OCI-LY3 (cell line): ENCODE results near the gene HIVEP3.

ENCODE experiments used
- H2AFZ ChIP-seq: fragments of 200-600, 300-600 bp; shearing (Covaris generic); 2 replicates; pipeline ENCODE4 v1.6.0; 2014; ENCODE audit warnings: antibody characterized with exemption, low read depth, low read length
- H3K27ac ChIP-seq: fragments of 200-600, 300-600 bp; sonication (generic); 2 replicates; pipeline ENCODE4 v1.5.1; 2014; ENCODE audit warnings: mild to moderate bottlenecking, low read length, moderate library complexity, mixed read lengths
- H3K27me3 ChIP-seq: fragments of 200-600, 300-600 bp; sonication (generic); 2 replicates; pipeline ENCODE4 v1.6.1; 2014; ENCODE audit warnings: low read depth, low read length, mixed read lengths
- H3K36me3 ChIP-seq: fragments of 200-600, 300-600 bp; sonication (generic); replicated peaks from 2 replicates; pipeline ENCODE3; 2014; ENCODE audit warnings: low read depth, low read length, mixed read lengths
- H3K4me1 ChIP-seq: fragments of 300-600, 200-600 bp; sonication (generic); 2 replicates; pipeline ENCODE4 v1.6.1; 2014; ENCODE audit warnings: low read length, mixed read lengths
- H3K4me2 ChIP-seq: fragments of 200-600, 300-600 bp; sonication (generic); 2 replicates; pipeline ENCODE4 v1.6.1; 2014; ENCODE audit warnings: low read length, mixed read lengths
- H3K4me3 ChIP-seq: fragments of 300-600, 200-600 bp; sonication (generic); 2 replicates; pipeline ENCODE4 v1.5.1; 2014; ENCODE audit warnings: antibody characterized with exemption, mild to moderate bottlenecking, low read length, moderate library complexity
- H3K79me2 ChIP-seq: fragments of 300-600, 200-600 bp; shearing (Covaris generic); 2 replicates; pipeline ENCODE4 v1.6.1; 2014; ENCODE audit warnings: mild to moderate bottlenecking, low read length, mixed read lengths
- H3K9ac ChIP-seq: fragments of 300-600, 200-600 bp; shearing (Covaris generic); 2 replicates; pipeline ENCODE4 v1.6.0; 2014; ENCODE audit warnings: mild to moderate bottlenecking, low read length, moderate library complexity
- H3K9me3 ChIP-seq: fragments of 200-600, 300-600 bp; shearing (Covaris generic); 2 replicates; pipeline ENCODE4 v1.6.1; 2014; ENCODE audit warnings: low read length, mixed read lengths; ENCODE audit not compliant: insufficient read depth
- H4K20me1 ChIP-seq: fragments of 200-600, 300-600 bp; sonication (generic); 2 replicates; pipeline ENCODE4 v1.6.1; 2016; ENCODE audit warnings: low read length, mixed read lengths; ENCODE audit not compliant: insufficient read depth
- EZH2phosphoT487 ChIP-seq: fragments of 200-600 bp; shearing (Covaris generic); IDR thresholded peaks from 2 replicates; pipeline ENCODE4 v1.6.1; 2018; ENCODE audit warnings: antibody characterized with exemption, mixed run types, low read depth
- TF ChIP-seq, protein P1 (sequence below): fragments of 200-600, 300-600 bp; sonication (generic); IDR thresholded peaks from 2 replicates; pipeline ENCODE4 v1.5.1; 2014; ENCODE audit warnings: antibody characterized with exemption, low read length, low read depth

The HIVEP3 gene

DNA sequence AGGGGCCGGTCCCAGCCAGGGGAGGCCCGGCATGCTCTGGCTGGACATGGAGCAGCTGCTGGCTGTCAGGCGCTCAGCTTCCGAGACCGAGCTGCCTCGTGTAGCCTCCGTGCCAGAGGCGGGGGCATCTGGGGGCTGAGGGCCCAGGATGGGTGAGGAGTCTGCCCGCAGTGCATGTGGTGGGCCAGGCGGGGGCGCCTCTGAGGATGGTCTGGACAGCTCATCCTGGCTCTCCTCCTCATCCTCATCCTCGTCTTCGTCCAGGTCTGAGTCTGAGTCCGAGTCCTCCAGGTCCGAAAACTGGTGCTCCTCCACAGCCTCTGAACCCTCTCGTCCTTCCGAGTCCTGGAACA lies 405.4 kb downstream of the HIVEP3 start:
- Histone ChIP-seq H3K4me1 (peaks cover 3% of the 10 kb centered on the region; the same call in 1 of the 2 replicates), H3K27ac (no peak overlapping the region), H3K36me3 (peaks cover 48% of the 10 kb centered on the region), H2AFZ (no peak overlapping the region), H4K20me1 (no peaks in the 10 kb centered on the region), H3K79me2 (no peaks in the 10 kb centered on the region), H3K9me3 (no peaks in the 10 kb centered on the region), H3K4me2 (no peak overlapping the region), H3K4me3 (no peak overlapping the region), H3K9ac (no peak overlapping the region), H3K27me3 (no peaks in the 10 kb centered on the region)
- TF ChIP-seq EZH2phosphoT487, result no peak
- TF ChIP-seq, protein P1, sequence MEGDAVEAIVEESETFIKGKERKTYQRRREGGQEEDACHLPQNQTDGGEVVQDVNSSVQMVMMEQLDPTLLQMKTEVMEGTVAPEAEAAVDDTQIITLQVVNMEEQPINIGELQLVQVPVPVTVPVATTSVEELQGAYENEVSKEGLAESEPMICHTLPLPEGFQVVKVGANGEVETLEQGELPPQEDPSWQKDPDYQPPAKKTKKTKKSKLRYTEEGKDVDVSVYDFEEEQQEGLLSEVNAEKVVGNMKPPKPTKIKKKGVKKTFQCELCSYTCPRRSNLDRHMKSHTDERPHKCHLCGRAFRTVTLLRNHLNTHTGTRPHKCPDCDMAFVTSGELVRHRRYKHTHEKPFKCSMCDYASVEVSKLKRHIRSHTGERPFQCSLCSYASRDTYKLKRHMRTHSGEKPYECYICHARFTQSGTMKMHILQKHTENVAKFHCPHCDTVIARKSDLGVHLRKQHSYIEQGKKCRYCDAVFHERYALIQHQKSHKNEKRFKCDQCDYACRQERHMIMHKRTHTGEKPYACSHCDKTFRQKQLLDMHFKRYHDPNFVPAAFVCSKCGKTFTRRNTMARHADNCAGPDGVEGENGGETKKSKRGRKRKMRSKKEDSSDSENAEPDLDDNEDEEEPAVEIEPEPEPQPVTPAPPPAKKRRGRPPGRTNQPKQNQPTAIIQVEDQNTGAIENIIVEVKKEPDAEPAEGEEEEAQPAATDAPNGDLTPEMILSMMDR, result peak; percentile 42

DNA sequence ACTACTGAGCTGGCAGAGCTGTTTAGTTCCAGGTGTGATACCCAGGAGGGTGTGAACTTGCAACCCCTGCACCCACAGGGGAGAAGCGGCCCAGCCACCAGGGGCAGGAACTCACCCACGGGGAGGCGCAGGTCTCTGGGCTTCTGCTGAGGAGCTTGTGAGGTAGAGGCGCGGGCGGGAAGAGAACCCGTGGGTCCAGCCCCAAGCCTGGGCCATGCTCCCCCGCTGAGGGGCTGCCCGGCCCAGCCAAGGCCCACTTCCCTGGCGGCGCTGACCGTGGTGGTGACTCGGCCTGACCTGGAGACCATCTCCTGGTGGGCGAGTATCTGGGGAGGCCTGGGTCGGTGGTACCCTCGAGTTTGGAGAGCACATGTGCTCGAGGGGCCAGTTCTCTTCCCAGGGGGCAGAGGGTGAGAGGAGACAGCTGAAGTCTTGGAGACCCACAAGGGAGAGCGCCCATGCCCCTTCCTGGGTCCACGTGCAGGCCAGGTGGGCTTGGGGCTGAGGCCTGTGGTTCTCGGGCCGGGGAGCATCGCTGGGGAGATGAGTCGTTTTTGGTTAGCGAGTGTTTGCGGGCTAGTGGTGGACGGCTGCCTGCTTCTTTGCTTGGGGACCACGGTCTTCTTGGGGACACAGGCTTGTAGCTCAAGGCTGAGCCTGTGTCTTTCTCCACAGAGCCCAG lies 405.9 kb downstream of the HIVEP3 start:
- no peak overlapping the region for H3K27ac ChIP-seq
- no peak overlapping the region for H3K4me2 ChIP-seq
- H3K27me3 ChIP-seq, result no peaks in the 10 kb centered on the region
- H3K36me3 ChIP-seq, result peaks cover 48% of the 10 kb centered on the region
- H3K79me2 ChIP-seq, result no peaks in the 10 kb centered on the region
- no peaks in the 10 kb centered on the region for H3K9me3 ChIP-seq
- H3K4me1 ChIP-seq, result peaks cover 3% of the 10 kb centered on the region; the same call in 1 of the 2 replicates
- H2AFZ ChIP-seq, result no peak overlapping the region
- TF ChIP-seq, protein P1, result no peak
- no peak for TF ChIP-seq EZH2phosphoT487
- H4K20me1 ChIP-seq, result no peaks in the 10 kb centered on the region
- H3K9ac ChIP-seq, result no peak overlapping the region
- no peak overlapping the region for H3K4me3 ChIP-seq

DNA sequence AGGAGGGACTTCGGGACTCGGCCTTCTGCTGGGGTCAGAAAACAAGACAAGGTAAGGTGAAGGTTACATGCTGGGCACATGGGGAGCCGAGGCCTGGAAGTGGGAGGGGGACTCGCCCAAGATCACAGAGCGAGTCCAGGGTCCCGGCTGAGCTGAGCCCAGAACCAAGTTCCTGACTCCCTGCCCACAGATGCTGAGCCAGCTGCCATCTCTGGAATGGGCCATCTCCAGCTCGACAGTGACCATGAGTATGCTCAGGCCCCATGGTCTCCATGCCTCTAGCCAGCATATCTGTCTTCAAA lies 407.5 kb downstream of the HIVEP3 start:
- H3K27ac ChIP-seq, result no peak overlapping the region
- H3K27me3 ChIP-seq, result no peaks in the 10 kb centered on the region
- no peak overlapping the region for H3K4me2 ChIP-seq
- no peaks in the 10 kb centered on the region for H3K9me3 ChIP-seq
- H3K9ac ChIP-seq, result no peak overlapping the region
- no peaks in the 10 kb centered on the region for H4K20me1 ChIP-seq
- no peak overlapping the region for H2AFZ ChIP-seq
- no peak overlapping the region for H3K4me3 ChIP-seq
- H3K36me3 ChIP-seq, result peaks cover 34% of the 10 kb centered on the region
- peaks cover 3% of the 10 kb centered on the region; the same call in 1 of the 2 replicates for H3K4me1 ChIP-seq
- TF ChIP-seq, protein P1, result no peak
- no peak for TF ChIP-seq EZH2phosphoT487
- no peaks in the 10 kb centered on the region for H3K79me2 ChIP-seq

DNA sequence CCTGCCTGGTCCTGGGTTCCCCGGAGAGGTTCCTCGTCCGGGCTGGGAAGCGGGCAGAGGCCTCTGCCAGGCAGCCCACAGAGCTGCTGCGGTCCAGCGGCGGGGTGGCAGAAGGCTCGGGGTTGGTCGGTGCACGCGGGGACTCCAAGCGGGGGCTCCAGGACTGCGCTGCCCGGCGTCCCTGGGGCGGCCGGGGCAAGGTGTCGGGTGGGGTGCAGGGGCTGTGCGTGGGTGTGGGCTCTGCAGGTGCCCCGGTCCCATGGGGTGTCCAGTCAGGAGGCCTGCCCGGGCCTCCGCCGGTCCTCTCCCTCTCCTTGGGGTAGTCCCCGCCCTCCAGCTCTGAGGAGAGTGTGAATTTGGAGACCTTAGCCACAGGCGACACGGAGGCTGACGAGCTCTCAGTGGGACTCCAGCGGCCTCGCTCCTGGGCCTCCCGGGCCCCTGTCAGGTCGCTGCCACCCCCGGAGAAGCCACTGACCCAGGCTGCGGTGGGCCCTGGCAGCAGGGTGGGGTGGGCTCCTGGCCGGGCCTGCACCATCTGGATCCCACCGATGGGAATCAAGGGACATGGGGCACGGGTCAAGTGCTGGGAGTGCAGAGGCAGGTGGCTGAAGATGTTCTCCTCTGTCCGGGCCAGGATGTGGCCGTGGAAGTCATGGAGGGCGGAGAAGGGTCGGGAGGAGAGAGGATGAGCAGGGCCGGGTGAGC lies 408.0 kb downstream of the HIVEP3 start:
- Histone ChIP-seq H3K4me3 (no peak overlapping the region), H3K4me2 (no peak overlapping the region), H3K27me3 (no peaks in the 10 kb centered on the region), H3K4me1 (peaks cover 3% of the 10 kb centered on the region; the same call in 1 of the 2 replicates), H2AFZ (no peak overlapping the region), H3K79me2 (no peaks in the 10 kb centered on the region), H3K9me3 (no peaks in the 10 kb centered on the region), H3K27ac (no peak overlapping the region), H4K20me1 (no peaks in the 10 kb centered on the region), H3K9ac (no peak overlapping the region), H3K36me3 (peaks cover 32% of the 10 kb centered on the region)
- no peak for TF ChIP-seq EZH2phosphoT487
- TF ChIP-seq, protein P1, result no peak
